ENCODE results near the gene EPO.
A peak's percentile ranks its signal among the peaks of the same experiment; 100 is the strongest.

EPO gene

GRCh38 chr7:100689230-100690135, 30.8 kb upstream of the EPO start:
- Histone ChIP-seq H2AFZ (ENCODE audit: low read length) (no peak overlapping the region), H3K4me2 (ENCODE audit: low read depth, low read length) (no peak overlapping the region), H3K27me3 (replicated peaks; ENCODE audit: insufficient read depth, low read length) (peaks cover under 1% of the 10 kb centered on the region; the same call in 1 of the 2 replicates), H3K4me1 (ENCODE audit: low read length) (peaks cover 12% of the 10 kb centered on the region), H3K9me2 (replicated peaks; ENCODE audit: insufficient read depth, low read length) (no peaks in the 10 kb centered on the region), H3K79me2 (ENCODE audit: low read length) (peaks cover 53% of the 10 kb centered on the region), H3F3A (ENCODE audit: insufficient read depth, low read length) (peaks cover under 1% of the 10 kb centered on the region; the same call in 1 of the 2 replicates), H4K20me1 (ENCODE audit: insufficient read depth, low read length) (peaks cover 4% of the 10 kb centered on the region; the same call in 1 of the 2 replicates), H3K27ac (ENCODE audit: low read length) (no peak overlapping the region), H3K36me3 (replicated peaks; ENCODE audit: insufficient read depth, low read length) (0 out of 2 replicates have a peak, but pooled peaks cover 3% of the 10 kb centered on the region), H3K4me3 (ENCODE audit: low read length) (no peak overlapping the region), H3K9ac (ENCODE audit: low read length) (no peak overlapping the region), H3K9me3 (replicated peaks; ENCODE audit: insufficient read depth, low read length) (no peaks in the 10 kb centered on the region)
- DNase-seq, result no peak
- TF ChIP-seq CTCF (IDR thresholded peaks at IDR 0.05; ENCODE audit: low read length) (no peak), EZH2phosphoT487 (IDR thresholded peaks at IDR 0.05; ENCODE audit: low read length) (no peak), EZH2 (optimal IDR thresholded peaks at IDR 0.05; ENCODE audit: low read depth, low read length) (no peak)

GRCh38 chr7:100691676-100692577, 28.3 kb upstream of the EPO start:
- H3K27ac ChIP-seq (ENCODE audit: low read length), result no peak overlapping the region
- H3K9me2 ChIP-seq (replicated peaks; ENCODE audit: insufficient read depth, low read length), result no peaks in the 10 kb centered on the region
- peaks cover 25% of the 10 kb centered on the region for H3K4me1 ChIP-seq (ENCODE audit: low read length)
- 0 out of 2 replicates have a peak, but pooled peaks cover 3% of the 10 kb centered on the region for H3K36me3 ChIP-seq (replicated peaks; ENCODE audit: insufficient read depth, low read length)
- peak overlapping the region; percentile 71; the same call in 1 of the 2 replicates for H3K4me2 ChIP-seq (ENCODE audit: low read depth, low read length)
- H3K27me3 ChIP-seq (replicated peaks; ENCODE audit: insufficient read depth, low read length), result peaks cover 20% of the 10 kb centered on the region
- H3K4me3 ChIP-seq (ENCODE audit: low read length), result no peak overlapping the region
- no peak overlapping the region for H2AFZ ChIP-seq (ENCODE audit: low read length)
- no peak overlapping the region for H3K9ac ChIP-seq (ENCODE audit: low read length)
- peaks cover 13% of the 10 kb centered on the region for H3F3A ChIP-seq (ENCODE audit: insufficient read depth, low read length)
- TF ChIP-seq EZH2 (optimal IDR thresholded peaks at IDR 0.05; ENCODE audit: low read depth, low read length), result no peak
- peak; percentile 86 for TF ChIP-seq CTCF (IDR thresholded peaks at IDR 0.05; ENCODE audit: low read length)
- peaks cover 4% of the 10 kb centered on the region; the same call in 1 of the 2 replicates for H4K20me1 ChIP-seq (ENCODE audit: insufficient read depth, low read length)
- peak; percentile 74 for DNase-seq
- no peaks in the 10 kb centered on the region for H3K9me3 ChIP-seq (replicated peaks; ENCODE audit: insufficient read depth, low read length)
- H3K79me2 ChIP-seq (ENCODE audit: low read length), result peaks cover 53% of the 10 kb centered on the region

DNA sequence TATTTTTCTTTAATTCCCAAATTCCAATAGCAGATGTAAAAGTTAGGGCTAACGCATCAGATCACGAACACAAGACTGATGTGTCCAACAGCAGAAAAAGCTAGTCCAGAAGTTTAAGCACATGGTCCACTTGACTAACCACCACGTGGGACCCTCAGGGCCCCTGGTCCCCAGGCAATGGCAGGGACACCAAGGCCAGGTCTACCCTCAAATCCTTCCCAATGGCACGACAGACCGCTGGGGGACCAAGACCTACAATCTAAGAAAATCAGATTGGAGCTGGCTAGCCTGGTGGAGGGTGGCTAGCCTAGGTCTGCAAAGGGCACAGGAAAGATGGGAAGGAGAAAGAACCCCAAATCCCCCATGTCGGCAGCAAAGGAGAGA, 27.7 kb upstream of the EPO start:
- Histone ChIP-seq H3K4me2 (ENCODE audit: low read depth, low read length) (peak overlapping the region; percentile 71), H3K4me1 (ENCODE audit: low read length) (peaks cover 25% of the 10 kb centered on the region), H3K36me3 (replicated peaks; ENCODE audit: insufficient read depth, low read length) (0 out of 2 replicates have a peak, but pooled peaks cover 3% of the 10 kb centered on the region), H3K79me2 (ENCODE audit: low read length) (peaks cover 53% of the 10 kb centered on the region), H3K9ac (ENCODE audit: low read length) (no peak overlapping the region), H3K27ac (ENCODE audit: low read length) (no peak overlapping the region), H3K27me3 (replicated peaks; ENCODE audit: insufficient read depth, low read length) (peaks cover 27% of the 10 kb centered on the region), H3K9me2 (replicated peaks; ENCODE audit: insufficient read depth, low read length) (no peaks in the 10 kb centered on the region), H3F3A (ENCODE audit: insufficient read depth, low read length) (peaks cover 13% of the 10 kb centered on the region), H2AFZ (ENCODE audit: low read length) (no peak overlapping the region), H4K20me1 (ENCODE audit: insufficient read depth, low read length) (peaks cover 4% of the 10 kb centered on the region; the same call in 1 of the 2 replicates), H3K4me3 (ENCODE audit: low read length) (peak overlapping the region; percentile 91; the same call in 1 of the 2 replicates), H3K9me3 (replicated peaks; ENCODE audit: insufficient read depth, low read length) (no peaks in the 10 kb centered on the region)
- TF ChIP-seq CTCF (IDR thresholded peaks at IDR 0.05; ENCODE audit: low read length) (no peak), EZH2 (optimal IDR thresholded peaks at IDR 0.05; ENCODE audit: low read depth, low read length) (no peak), EZH2phosphoT487 (IDR thresholded peaks at IDR 0.05; ENCODE audit: low read length) (no peak)
- no peak for DNase-seq
